GM12878 (cell line): Measurements from ENCODE around the gene CROCC. TPM values are rescaled to one million over a fixed set of nuclear protein-coding genes. Genes with fewer than 3 reads are reported as not detected.

Source experiments
- ATAC-seq: fragments of 200-7000 bp; cut with Tn5 transposase; 3 replicates; pipeline ENCODE4 v1.9.1; 2020; ENCODE audit warnings: mild to moderate bottlenecking, moderate library complexity
- BruUV-seq: library from RNA; stranded (reverse); fragments of 400-500 nt; replicated peaks from 2 replicates; lab custom pipeline; 2021; lab: Mats Ljungman, UMichigan
- CTCF ChIA-PET: fragments of 300-600 bp; sonication (Branson Sonifier 250); formaldehyde crosslinking; extraction: SDS; loops from one replicate; lab custom pipeline; 2021; ENCODE audit warnings: inconsistent platforms; lab: Yijun Ruan, JAX
- POLR2A ChIA-PET: fragments of 350-600 bp; formaldehyde crosslinking; extraction: SDS; loops from one replicate; lab custom pipeline; 2021; ENCODE audit warnings: inconsistent platforms; lab: Charles Lee
- RAD21 ChIA-PET: fragments of 300-600 bp; sonication (Branson Sonifier 250); formaldehyde crosslinking; loops from one replicate; lab custom pipeline; 2023; ENCODE audit warnings: antibody characterized with exemption; ENCODE audit not compliant: unreplicated experiment; lab: Charles Lee
- SMC1A ChIA-PET: fragments of 300-600 bp; sonication (Branson Sonifier 250); formaldehyde crosslinking; loops from one replicate; lab custom pipeline; 2023; ENCODE audit not compliant: unreplicated experiment, uncharacterized antibody; lab: Charles Lee
- DNase-seq: peaks from one replicate; pipeline ENCODE4 v3.0.0-alpha.2; 2011; ENCODE audit warnings: low read depth, low spot score
- FAIRE-seq: peaks from 3 replicates; lab custom pipeline; 2011; peaks lifted over from hg19 to GRCh38; lab: Jason Lieb, UNC
- H2AFZ ChIP-seq: 2 replicates; pipeline ENCODE4 v1.6.0; 2011; ENCODE audit warnings: low read depth, low read length, control low read depth; ENCODE audit not compliant: control insufficient read depth
- H3K27ac ChIP-seq: 2 replicates; pipeline ENCODE4 v1.5.1; 2011; ENCODE audit warnings: control low read depth; ENCODE audit not compliant: control insufficient read depth, insufficient read depth
- H3K27me3 ChIP-seq, 2 experiments: replicated peaks in 1 of 2; 2 replicates each; pipeline versions ENCODE4 v1.6.0 to v1.6.1; 2011; ENCODE audit warnings: low read length in 1 of 2; ENCODE audit not compliant: control insufficient read depth in 2 of 2, insufficient read depth in 2 of 2
- H3K36me3 ChIP-seq, 2 experiments: 2 replicates each; pipeline ENCODE4 v1.5.1; 2011; ENCODE audit warnings: low read length in 1 of 2; ENCODE audit not compliant: control insufficient read depth in 2 of 2, insufficient read depth in 2 of 2
- H3K4me1 ChIP-seq: 2 replicates; pipeline ENCODE4 v1.6.1; 2011; ENCODE audit warnings: mild to moderate bottlenecking, low read length, moderate library complexity, mixed read lengths; ENCODE audit not compliant: control insufficient read depth, insufficient read depth
- H3K4me2 ChIP-seq: 2 replicates; pipeline ENCODE4 v1.6.0; 2011; ENCODE audit warnings: control low read depth; ENCODE audit not compliant: control insufficient read depth, insufficient read depth
- H3K4me3 ChIP-seq: fragments of 200-600 bp; sonication (generic); 2 replicates; pipeline ENCODE4 v1.5.1; 2016
- H3K79me2 ChIP-seq: 2 replicates; pipeline ENCODE4 v1.6.0; 2011; ENCODE audit warnings: low read length; ENCODE audit not compliant: control insufficient read depth, insufficient read depth
- H3K9ac ChIP-seq: 2 replicates; pipeline ENCODE4 v1.8.0; 2011; ENCODE audit warnings: low read length, control low read depth, mixed read lengths; ENCODE audit not compliant: control insufficient read depth, insufficient read depth
- H3K9me3 ChIP-seq: replicated peaks from 3 replicates; pipeline ENCODE4 v1.5.1; 2011; ENCODE audit warnings: mild to moderate bottlenecking, low read length; ENCODE audit not compliant: control insufficient read depth, insufficient read depth
- H4K20me1 ChIP-seq: 2 replicates; pipeline ENCODE4 v1.6.0; 2011; ENCODE audit not compliant: control insufficient read depth, insufficient read depth
- BACH1 ChIP-seq: fragments of 450-650 bp; IDR thresholded peaks from 2 replicates; pipeline ENCODE4 v1.6.1; 2017; ENCODE audit warnings: mild to moderate bottlenecking, borderline replicate concordance
- CHD4 ChIP-seq: fragments of 200-600 bp; sonication (generic); IDR thresholded peaks from 2 replicates; pipeline ENCODE4 v1.6.1; 2016; ENCODE audit warnings: mild to moderate bottlenecking
- FOS ChIP-seq: IDR thresholded peaks from 3 replicates; pipeline ENCODE4 v1.6.1; 2011; ENCODE audit warnings: borderline replicate concordance; ENCODE audit not compliant: insufficient read length; ENCODE audit errors: extremely low read depth
- HCFC1 ChIP-seq: fragments of 150-350 bp; IDR thresholded peaks from 2 replicates; pipeline ENCODE4 v1.6.1; 2014; ENCODE audit warnings: low read length
- HDAC6 ChIP-seq: fragments of 200-600 bp; sonication (generic); IDR thresholded peaks from one replicate; pipeline ENCODE4 v1.8.0; 2017; ENCODE audit warnings: antibody characterized with exemption; ENCODE audit not compliant: unreplicated experiment
- HDGF ChIP-seq: fragments of 450-650 bp; IDR thresholded peaks from 2 replicates; pipeline ENCODE4 v1.6.1; 2016; ENCODE audit warnings: antibody characterized with exemption
- MTA2 ChIP-seq: fragments of 450-650 bp; IDR thresholded peaks from 2 replicates; pipeline ENCODE4 v1.6.1; 2016; ENCODE audit warnings: low read depth, mild to moderate bottlenecking, moderate library complexity
- MXI1 ChIP-seq: fragments of 150-350 bp; IDR thresholded peaks from 2 replicates; pipeline ENCODE4 v1.6.1; 2011; ENCODE audit warnings: low read depth, mild to moderate bottlenecking, inconsistent platforms, low read length, improper control_type of control experiment
- NR2C2 ChIP-seq: IDR thresholded peaks from 2 replicates; pipeline ENCODE4 v1.6.1; 2011; ENCODE audit warnings: borderline replicate concordance, low read depth; ENCODE audit not compliant: control insufficient read depth, insufficient read length
- SIN3A ChIP-seq: IDR thresholded peaks from 2 replicates; pipeline ENCODE4 v1.6.1; 2012; ENCODE audit warnings: low read depth, low read length, improper control_type of control experiment
- SREBF2 ChIP-seq: IDR thresholded peaks from 2 replicates; pipeline ENCODE4 v1.6.1; 2012; ENCODE audit warnings: mild to moderate bottlenecking, low read length
- SRF ChIP-seq, 2 experiments: IDR thresholded peaks; 2 replicates each; pipeline ENCODE4 v1.6.1; 2011; ENCODE audit warnings: low read depth in 2 of 2, low read length in 2 of 2, mild to moderate bottlenecking in 1 of 2, moderate library complexity in 1 of 2
- SUZ12 ChIP-seq: fragments of 200-600 bp; sonication (generic); IDR thresholded peaks from one replicate; pipeline ENCODE4 v1.6.1; 2018; ENCODE audit warnings: antibody characterized with exemption, mild to moderate bottlenecking; ENCODE audit not compliant: unreplicated experiment
- ZBED1 ChIP-seq: IDR thresholded peaks from 2 replicates; pipeline ENCODE4 v1.6.1; 2016; ENCODE audit warnings: borderline replicate concordance
- ZNF622 ChIP-seq: fragments of 450-650 bp; IDR thresholded peaks from 2 replicates; pipeline ENCODE4 v1.6.1; 2017; ENCODE audit warnings: mild to moderate bottlenecking, inconsistent platforms
- ZSCAN29 ChIP-seq: fragments of 450-650 bp; IDR thresholded peaks from 2 replicates; pipeline ENCODE4 v1.6.1; 2017; ENCODE audit warnings: mild to moderate bottlenecking, moderate library complexity
- WGBS: methylation state at CpG from one replicate; pipeline ENCODE4 v1.1.6; 2016; ENCODE audit warnings: low lambda C conversion rate; ENCODE audit not compliant: insufficient replicate concordance, insufficient coverage; ENCODE audit errors: missing lambda C conversion rate; 5-methylcytosine and 5-hydroxymethylcytosine counted together
- in situ Hi-C: fragments of 300-500 bp; cut with MboI; formaldehyde crosslinking; loops from 9 replicates; pipeline ENCODE4 v1.14.3; 2018; ENCODE audit warnings: mixed read lengths
- intact Hi-C: fragments of 100-400 bp; cut with micrococcal nuclease; formaldehyde crosslinking; loops from one replicate; pipeline ENCODE4 v1.14.2; 2022; ENCODE audit not compliant: unreplicated experiment
- polyA plus RNA-seq, 11 experiments: library from polyadenylated mRNA; depleted of rRNA in 4 of 11; unstranded in 6 of 11; stranded (reverse) in 5 of 11; fragments of >200 nt; fragmentation: Nextera tagmentation in 4 of 11; fragmentation: Illumina TruSeq in 1 of 11; extraction: Ambion mirVana in 4 of 11; extraction: Trizol in 1 of 11; gene quantifications; 1 replicate in 1 of 11; 2 replicates in 10 of 11; pipeline versions ENCODE4 v1.2.1 to v1.2.3, GENCODE V29; 2011 to 2016; ENCODE audit warnings: inconsistent platforms in 2 of 11, missing spikeins in 2 of 11, low read depth in 1 of 11
- total RNA-seq, 4 experiments: library from RNA; depleted of rRNA in 3 of 4; stranded (reverse); fragments of >200 nt in 3 of 4; fragmentation: Illumina TruSeq in 1 of 4; extraction: Trizol in 1 of 4; gene quantifications; 2 replicates each; pipeline versions ENCODE4 v1.2.1 to v1.2.3, GENCODE V29; 2013 to 2021
- TF ChIP-seq, protein P1 (sequence below): fragments of 450-650 bp; formaldehyde crosslinking; IDR thresholded peaks from 2 replicates; pipeline ENCODE4 v1.4.0; 2022; ENCODE audit warnings: mild to moderate bottlenecking, moderate library complexity

Gene CROCC
- total and polyA plus RNA-seq, 10 of the 15 experiments (the other 5 are each of a cell fraction or from before 2014, with no cell fraction given), result 0.04 to 5.5 (median 2.3) TPM

DNA sequence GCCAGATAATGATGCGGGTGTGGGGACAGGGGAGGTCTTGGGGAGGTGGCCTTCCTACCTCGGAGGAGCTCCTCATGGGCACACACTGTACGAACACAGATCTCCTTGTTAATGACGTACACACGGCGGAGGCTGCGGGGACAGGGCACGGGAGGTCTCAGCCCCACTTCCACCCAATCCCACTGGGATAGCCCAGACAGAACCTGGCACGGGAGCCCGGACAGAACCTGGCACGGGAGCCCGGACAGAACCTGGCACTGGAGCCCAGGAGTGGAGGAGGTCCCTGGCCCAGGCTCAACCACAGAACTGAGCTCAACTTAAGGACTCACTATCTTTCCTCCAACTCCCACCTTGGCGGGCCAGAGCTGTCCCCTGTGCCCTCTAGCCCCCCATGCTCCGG lies 53.5 kb downstream of the CROCC start:
- Histone ChIP-seq H3K4me1 (no peaks in the 10 kb centered on the region), H3K4me2 (no peak overlapping the region), H3K36me3 (no peaks in the 10 kb centered on the region), H3K9me3 (no peaks in the 10 kb centered on the region), H3K27ac (no peak overlapping the region), H3K9ac (no peak overlapping the region), H3K79me2 (no peaks in the 10 kb centered on the region), H3K4me3 (no peak overlapping the region), H3K27me3 (peaks cover 2 to 5% of the 10 kb centered on the region in 2 experiments; a peak in 2 of 4 replicates), H4K20me1 (no peaks in the 10 kb centered on the region), H2AFZ (no peak overlapping the region)
- no peak for FAIRE-seq
- ChIA-PET SMC1A (no interaction called here), POLR2A (no interaction called here), CTCF (no interaction called here), RAD21 (no interaction called here)
- in situ Hi-C loops, result no loop called here
- no peak for TF ChIP-seq ZBED1
- no peak for TF ChIP-seq SUZ12
- TF ChIP-seq NR2C2, result no peak
- TF ChIP-seq SRF (IDR thresholded peaks at IDR 0.05; ENCODE audit: low read depth in 2 of 2, low read length in 2 of 2), result no peak
- no peak for TF ChIP-seq MXI1
- TF ChIP-seq HDAC6, result no peak
- no TSS peak for BruUV-seq
- intact Hi-C loops, result no loop called here
- ATAC-seq, result no peak
- WGBS, result 51% methylated on average over 12 of the region's 14 CpGs
- no peak for DNase-seq

DNA sequence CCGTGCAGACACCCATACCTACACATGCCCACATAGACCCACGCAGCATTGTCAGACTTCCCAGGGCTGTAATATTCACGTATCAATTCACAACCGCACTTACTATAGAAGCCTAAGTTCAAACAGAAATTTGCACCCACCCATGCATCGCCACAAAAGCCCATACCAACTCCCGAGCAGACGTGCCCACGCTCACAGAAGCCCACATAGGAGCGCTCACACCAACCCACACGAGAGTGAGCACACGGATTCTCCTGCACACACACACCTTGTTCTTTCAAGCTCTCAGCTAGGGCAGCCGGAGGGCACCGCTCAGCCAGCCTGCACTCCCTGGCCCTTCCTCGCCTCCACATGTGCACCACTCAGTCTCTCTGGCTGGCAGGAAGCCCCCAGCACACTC lies 54.1 kb downstream of the CROCC start:
- no peak for FAIRE-seq
- SMC1A ChIA-PET, result no interaction called here
- Histone ChIP-seq H4K20me1 (no peaks in the 10 kb centered on the region), H3K4me1 (no peaks in the 10 kb centered on the region), H3K9me3 (no peaks in the 10 kb centered on the region), H3K36me3 (no peaks in the 10 kb centered on the region), H3K9ac (no peak overlapping the region), H3K27me3 (peaks cover 4 to 8% of the 10 kb centered on the region in 2 experiments; a peak in 3 of 4 replicates), H3K4me3 (no peak overlapping the region), H3K4me2 (no peak overlapping the region), H2AFZ (no peak overlapping the region), H3K27ac (no peak overlapping the region), H3K79me2 (no peaks in the 10 kb centered on the region)
- DNase-seq, result no peak
- no peak for ATAC-seq
- CTCF ChIA-PET, result no interaction called here
- RAD21 ChIA-PET, result no interaction called here
- in situ Hi-C loops (no loop called here), intact Hi-C loops (no loop called here)
- WGBS, result 41% methylated on average over 14 of the region's 14 CpGs
- POLR2A ChIA-PET, result no interaction called here
- BruUV-seq, result no TSS peak
- TF ChIP-seq CHD4, result no peak
- TF ChIP-seq SIN3A, result no peak
- TF ChIP-seq HCFC1, result no peak
- TF ChIP-seq, protein P1, sequence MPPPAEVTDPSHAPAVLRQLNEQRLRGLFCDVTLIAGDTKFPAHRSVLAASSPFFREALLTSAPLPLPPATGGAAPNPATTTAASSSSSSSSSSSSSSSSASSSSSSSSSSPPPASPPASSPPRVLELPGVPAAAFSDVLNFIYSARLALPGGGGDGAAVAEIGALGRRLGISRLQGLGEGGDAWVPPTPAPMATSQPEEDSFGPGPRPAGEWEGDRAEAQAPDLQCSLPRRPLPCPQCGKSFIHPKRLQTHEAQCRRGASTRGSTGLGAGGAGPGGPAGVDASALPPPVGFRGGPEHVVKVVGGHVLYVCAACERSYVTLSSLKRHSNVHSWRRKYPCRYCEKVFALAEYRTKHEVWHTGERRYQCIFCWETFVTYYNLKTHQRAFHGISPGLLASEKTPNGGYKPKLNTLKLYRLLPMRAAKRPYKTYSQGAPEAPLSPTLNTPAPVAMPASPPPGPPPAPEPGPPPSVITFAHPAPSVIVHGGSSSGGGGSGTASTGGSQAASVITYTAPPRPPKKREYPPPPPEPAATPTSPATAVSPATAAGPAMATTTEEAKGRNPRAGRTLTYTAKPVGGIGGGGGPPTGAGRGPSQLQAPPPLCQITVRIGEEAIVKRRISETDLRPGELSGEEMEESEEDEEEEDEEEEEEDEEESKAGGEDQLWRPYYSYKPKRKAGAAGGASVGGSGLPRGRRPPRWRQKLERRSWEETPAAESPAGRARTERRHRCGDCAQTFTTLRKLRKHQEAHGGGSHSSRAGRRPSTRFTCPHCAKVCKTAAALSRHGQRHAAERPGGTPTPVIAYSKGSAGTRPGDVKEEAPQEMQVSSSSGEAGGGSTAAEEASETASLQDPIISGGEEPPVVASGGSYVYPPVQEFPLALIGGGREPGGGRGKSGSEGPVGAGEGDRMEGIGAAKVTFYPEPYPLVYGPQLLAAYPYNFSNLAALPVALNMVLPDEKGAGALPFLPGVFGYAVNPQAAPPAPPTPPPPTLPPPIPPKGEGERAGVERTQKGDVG, result no peak
- no peak for TF ChIP-seq ZSCAN29
- TF ChIP-seq HDGF, result no peak
- no peak for TF ChIP-seq BACH1
- TF ChIP-seq MTA2, result no peak
- no peak for TF ChIP-seq ZNF622
- TF ChIP-seq FOS, result no peak
- TF ChIP-seq SREBF2, result no peak
